HEK293 (cell line): ENCODE data around the gene MAU2.
A peak's percentile ranks its signal among the peaks of the same experiment; 100 is the strongest.

ENCODE experiments used
- CTCF ChIA-PET: fragments of 350-600 bp; formaldehyde crosslinking; extraction: SDS; loops from one replicate; lab custom pipeline; 2021; ENCODE audit warnings: antibody characterized with exemption; lab: Yijun Ruan, JAX
- POLR2A ChIA-PET: fragments of 300-600 bp; formaldehyde crosslinking; extraction: SDS; loops from one replicate; lab custom pipeline; 2020; ENCODE audit warnings: antibody characterized with exemption, inconsistent platforms; lab: Yijun Ruan, JAX
- H3K27ac ChIP-seq: fragments of 200-500 bp; sonication (Bioruptor generic); 2 replicates; pipeline ENCODE4 v1.5.1; 2014; ENCODE audit warnings: low read depth, low read length, control low read depth, inconsistent platforms; ENCODE audit errors: extremely low read depth
- H3K36me3 ChIP-seq, 2 experiments: fragments of 200-500 bp in 1 of 2; sonication (Bioruptor generic) in 1 of 2; 1 replicate in 1 of 2; 2 replicates in 1 of 2; pipeline ENCODE4 v1.5.1; 2014 to 2017; ENCODE audit warnings: inconsistent platforms in 2 of 2, low read length in 2 of 2; ENCODE audit not compliant: control insufficient read depth in 2 of 2, insufficient read depth in 1 of 2
- H3K4me1 ChIP-seq: fragments of 200-500 bp; sonication (Bioruptor generic); 2 replicates; pipeline ENCODE4 v1.5.1; 2014; ENCODE audit warnings: mild to moderate bottlenecking, low read length, inconsistent platforms; ENCODE audit not compliant: control insufficient read depth, insufficient read depth
- H3K4me3 ChIP-seq: 2 replicates; pipeline ENCODE4 v1.5.1; 2011; ENCODE audit warnings: low read depth, mild to moderate bottlenecking, control low read depth, low read length, moderate library complexity
- H3K9me3 ChIP-seq: fragments of 200-500 bp; sonication (Bioruptor generic); 2 replicates; pipeline ENCODE4 v1.5.1; 2014; ENCODE audit warnings: low read depth, low read length, inconsistent platforms; ENCODE audit not compliant: control insufficient read depth, insufficient read depth
- GLI4 ChIP-seq: fragments of 450-650 bp; formaldehyde crosslinking; IDR thresholded peaks from 2 replicates; pipeline ENCODE4 v1.5.1; 2016; ENCODE audit warnings: missing biosample characterization, missing genetic modification characterization
- KLF1 ChIP-seq: fragments of 450-650 bp; formaldehyde crosslinking; IDR thresholded peaks from 2 replicates; pipeline ENCODE4 v1.5.1; 2016; ENCODE audit warnings: missing biosample characterization, missing genetic modification characterization
- PRDM1 ChIP-seq: fragments of 450-650 bp; formaldehyde crosslinking; IDR thresholded peaks from 2 replicates; pipeline ENCODE4; 2016; ENCODE audit warnings: missing biosample characterization, missing genetic modification characterization
- SCRT1 ChIP-seq: fragments of 450-650 bp; formaldehyde crosslinking; IDR thresholded peaks from 2 replicates; pipeline ENCODE4 v1.5.1; 2016; ENCODE audit warnings: missing biosample characterization, missing genetic modification characterization, borderline replicate concordance
- ZNF10 ChIP-seq: fragments of 450-650 bp; formaldehyde crosslinking; IDR thresholded peaks from 2 replicates; pipeline ENCODE4 v1.5.1; 2017; ENCODE audit warnings: missing biosample characterization, missing genetic modification characterization
- ZNF121 ChIP-seq: fragments of 450-650 bp; formaldehyde crosslinking; IDR thresholded peaks from 2 replicates; pipeline ENCODE4 v1.5.1; 2016; ENCODE audit warnings: missing biosample characterization, missing genetic modification characterization
- ZNF138 ChIP-seq: fragments of 450-650 bp; formaldehyde crosslinking; IDR thresholded peaks from 2 replicates; pipeline ENCODE4 v1.5.1; 2016; ENCODE audit warnings: missing biosample characterization, missing genetic modification characterization, borderline replicate concordance
- ZNF155 ChIP-seq: fragments of 450-650 bp; formaldehyde crosslinking; IDR thresholded peaks from 2 replicates; pipeline ENCODE4 v1.5.1; 2016; ENCODE audit warnings: missing biosample characterization, missing genetic modification characterization
- ZNF174 ChIP-seq: fragments of 450-650 bp; formaldehyde crosslinking; IDR thresholded peaks from 2 replicates; pipeline ENCODE4 v1.5.0; 2017; ENCODE audit warnings: missing biosample characterization, mild to moderate bottlenecking, missing genetic modification characterization
- ZNF266 ChIP-seq: fragments of 450-650 bp; formaldehyde crosslinking; IDR thresholded peaks from 2 replicates; pipeline ENCODE4 v1.5.1; 2016; ENCODE audit warnings: missing biosample characterization, missing genetic modification characterization, low read depth
- ZNF335 ChIP-seq: fragments of 450-650 bp; formaldehyde crosslinking; conservative IDR thresholded peaks from 2 replicates; pipeline ENCODE4 v1.5.1; 2016; ENCODE audit warnings: missing biosample characterization, missing genetic modification characterization
- ZNF354C ChIP-seq: fragments of 450-650 bp; formaldehyde crosslinking; IDR thresholded peaks from 2 replicates; pipeline ENCODE4 v1.5.1; 2016; ENCODE audit warnings: missing biosample characterization, missing genetic modification characterization, low read depth, borderline replicate concordance
- ZNF366 ChIP-seq: fragments of 450-650 bp; formaldehyde crosslinking; conservative IDR thresholded peaks from 2 replicates; pipeline ENCODE4 v1.5.1; 2016; ENCODE audit warnings: missing biosample characterization, missing genetic modification characterization
- ZNF529 ChIP-seq: fragments of 450-650 bp; formaldehyde crosslinking; IDR thresholded peaks from 2 replicates; pipeline ENCODE4 v1.5.1; 2017; ENCODE audit warnings: missing genetic modification characterization, missing biosample characterization; ENCODE audit not compliant: insufficient replicate concordance
- ZNF548 ChIP-seq: fragments of 450-650 bp; formaldehyde crosslinking; IDR thresholded peaks from 2 replicates; pipeline ENCODE4 v1.5.1; 2016; ENCODE audit warnings: missing biosample characterization, missing genetic modification characterization
- ZNF560 ChIP-seq: fragments of 450-650 bp; formaldehyde crosslinking; IDR thresholded peaks from 2 replicates; pipeline ENCODE4 v1.5.1; 2017; ENCODE audit warnings: missing biosample characterization, missing genetic modification characterization, borderline replicate concordance
- ZNF610 ChIP-seq: fragments of 450-650 bp; formaldehyde crosslinking; IDR thresholded peaks from 2 replicates; pipeline ENCODE4 v1.5.1; 2016; ENCODE audit warnings: missing biosample characterization, missing genetic modification characterization, borderline replicate concordance
- ZNF660 ChIP-seq: fragments of 450-650 bp; IDR thresholded peaks from 2 replicates; pipeline ENCODE4 v1.5.1; 2018; ENCODE audit warnings: missing biosample characterization, mild to moderate bottlenecking, missing genetic modification characterization
- ZNF768 ChIP-seq: fragments of 450-650 bp; formaldehyde crosslinking; IDR thresholded peaks from 2 replicates; pipeline ENCODE4 v1.5.1; 2018; ENCODE audit warnings: missing biosample characterization, mild to moderate bottlenecking, missing genetic modification characterization
- ZNF776 ChIP-seq: fragments of 450-650 bp; formaldehyde crosslinking; IDR thresholded peaks from 2 replicates; pipeline ENCODE4 v1.5.0; 2017; ENCODE audit warnings: missing biosample characterization, missing genetic modification characterization, borderline replicate concordance
- ZNF837 ChIP-seq: fragments of 450-650 bp; formaldehyde crosslinking; IDR thresholded peaks from 2 replicates; pipeline ENCODE4 v1.5.1; 2016; ENCODE audit warnings: missing biosample characterization, missing genetic modification characterization
- TF ChIP-seq, protein P1 (sequence below): fragments of 450-650 bp; formaldehyde crosslinking; IDR thresholded peaks from 2 replicates; pipeline ENCODE4 v1.5.1; 2016; ENCODE audit warnings: missing biosample characterization, missing genetic modification characterization, low read depth
- TF ChIP-seq, protein P2 (sequence below): fragments of 450-650 bp; formaldehyde crosslinking; IDR thresholded peaks from 2 replicates; pipeline ENCODE4 v1.5.1; 2016; ENCODE audit warnings: missing biosample characterization, missing genetic modification characterization

The MAU2 gene

DNA sequence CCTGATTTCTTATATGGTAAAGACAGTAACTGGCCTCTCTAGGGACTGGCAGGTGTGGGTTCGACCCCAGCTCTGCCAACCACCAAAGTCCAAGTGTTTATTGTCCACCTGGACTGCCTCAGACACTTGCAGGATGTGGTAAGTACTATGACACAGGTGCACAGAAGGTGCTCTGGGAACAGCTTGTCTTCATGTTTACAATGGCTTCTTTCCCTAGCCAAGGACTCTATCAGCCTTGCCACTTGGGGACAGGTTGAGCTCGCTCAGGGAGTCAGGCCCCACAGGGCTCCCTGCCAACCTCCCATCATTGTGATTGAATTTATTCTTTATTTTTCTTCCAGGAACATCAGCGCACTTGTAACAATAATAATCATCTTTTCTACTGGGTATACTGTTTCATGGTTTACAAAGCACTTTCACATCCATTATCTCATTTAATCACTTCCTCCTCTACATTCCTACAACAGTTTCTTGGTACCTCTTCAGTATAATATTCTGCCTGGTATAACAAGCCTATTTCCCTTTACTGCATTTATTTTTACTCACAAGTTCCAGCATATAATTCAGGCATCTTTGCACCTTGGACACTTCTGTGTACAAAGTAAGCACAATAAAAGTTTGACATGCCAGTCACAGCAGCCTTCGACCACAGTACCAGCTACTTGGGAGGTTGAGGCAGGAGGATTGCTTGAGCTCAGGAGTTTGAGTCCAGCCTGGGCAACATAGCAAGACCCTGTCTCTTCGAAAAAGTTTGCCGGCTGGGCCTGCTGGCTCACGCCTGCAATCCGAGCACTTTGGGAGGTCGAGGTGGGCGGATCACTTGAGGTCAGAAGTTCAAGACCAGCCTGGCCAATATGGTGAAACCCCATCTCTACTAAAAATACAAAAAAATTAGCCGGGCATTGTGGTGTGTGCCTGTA is 60.6 kb downstream of the MAU2 start (continued):
- TF ChIP-seq ZNF560 (tag by site-specific recombination) (no peak), GLI4 (tag by site-specific recombination) (no peak), ZNF174 (tag by site-specific recombination) (no peak), ZNF121 (peak; percentile 85), ZNF335 (tag by site-specific recombination) (0 out of 2 replicates have a peak, but pooled peaks have one; percentile 13)

DNA sequence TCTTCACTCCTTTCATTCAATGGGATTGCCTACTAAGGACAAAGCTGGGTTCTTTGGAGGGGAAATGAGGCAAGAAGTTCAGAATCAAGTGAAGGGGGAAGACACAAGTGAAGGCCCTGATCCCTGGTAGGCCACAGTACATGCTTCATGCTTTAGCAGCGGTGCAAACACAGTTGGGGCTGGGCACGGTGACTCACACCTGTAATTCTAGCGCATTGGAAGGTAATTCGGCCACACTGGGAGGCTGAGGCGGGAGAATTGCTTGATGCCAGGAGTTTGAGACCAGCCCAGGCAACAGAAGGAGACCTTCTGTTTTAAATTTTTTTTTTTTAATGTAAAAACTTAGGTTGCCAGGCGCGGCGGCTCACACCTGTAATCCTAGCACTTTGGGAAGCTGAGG is 61.5 kb downstream of the MAU2 start:
- TF ChIP-seq ZNF138 (tag by site-specific recombination) (no peak), ZNF837 (tag by site-specific recombination) (no peak), ZNF10 (no peak), ZNF768 (tag by site-specific recombination) (no peak), ZNF660 (no peak), ZNF121 (no peak), ZNF610 (tag by site-specific recombination) (no peak), ZNF174 (tag by site-specific recombination) (no peak), PRDM1 (no peak), SCRT1 (tag by site-specific recombination) (no peak), KLF1 (tag by site-specific recombination) (no peak), ZNF155 (tag by site-specific recombination) (no peak), ZNF776 (tag by site-specific recombination) (no peak), ZNF266 (tag by site-specific recombination) (no peak), ZNF354C (no peak), ZNF529 (tag by site-specific recombination) (no peak), ZNF548 (tag by site-specific recombination) (no peak), ZNF366 (tag by site-specific recombination) (no peak)
- TF ChIP-seq, protein P1, sequence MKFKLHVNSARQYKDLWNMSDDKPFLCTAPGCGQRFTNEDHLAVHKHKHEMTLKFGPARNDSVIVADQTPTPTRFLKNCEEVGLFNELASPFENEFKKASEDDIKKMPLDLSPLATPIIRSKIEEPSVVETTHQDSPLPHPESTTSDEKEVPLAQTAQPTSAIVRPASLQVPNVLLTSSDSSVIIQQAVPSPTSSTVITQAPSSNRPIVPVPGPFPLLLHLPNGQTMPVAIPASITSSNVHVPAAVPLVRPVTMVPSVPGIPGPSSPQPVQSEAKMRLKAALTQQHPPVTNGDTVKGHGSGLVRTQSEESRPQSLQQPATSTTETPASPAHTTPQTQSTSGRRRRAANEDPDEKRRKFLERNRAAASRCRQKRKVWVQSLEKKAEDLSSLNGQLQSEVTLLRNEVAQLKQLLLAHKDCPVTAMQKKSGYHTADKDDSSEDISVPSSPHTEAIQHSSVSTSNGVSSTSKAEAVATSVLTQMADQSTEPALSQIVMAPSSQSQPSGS (tag by site-specific recombination) = no peak
- H3K36me3 ChIP-seq = no peaks in the 10 kb centered on the region
- CTCF ChIA-PET = interaction anchor here (1.2 to 1.4 kb wide), 2 partner anchors 19 to 109 kb away, joined by 4 to 5 read pairs; no protein-coding TSS in a partner anchor
- H3K4me3 ChIP-seq = no peak overlapping the region
- H3K4me1 ChIP-seq = peaks cover 9% of the 10 kb centered on the region
- H3K27ac ChIP-seq = no peak overlapping the region
- POLR2A ChIA-PET = no interaction called here
- no peaks in the 10 kb centered on the region for H3K9me3 ChIP-seq

DNA sequence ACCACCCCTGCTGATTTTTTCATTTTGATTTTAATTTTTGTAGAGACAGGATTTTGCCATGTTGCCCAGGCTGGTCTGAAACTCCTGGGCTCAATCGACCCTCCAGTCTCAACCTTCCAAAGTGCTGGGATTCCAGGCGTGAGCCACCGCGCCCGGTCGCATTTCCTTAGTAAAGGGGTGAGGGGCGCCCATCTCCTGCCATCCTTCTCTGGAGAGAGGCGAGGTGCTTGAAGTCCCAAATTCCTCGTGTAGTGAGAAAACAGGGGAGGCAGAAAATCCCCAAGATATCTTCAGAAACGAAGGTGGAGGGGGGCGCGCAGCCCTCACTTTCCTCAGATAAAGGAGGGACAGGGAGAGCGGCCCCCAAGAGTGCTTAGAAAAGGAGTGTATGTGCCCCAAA is 63.9 kb downstream of the MAU2 start:
- POLR2A ChIA-PET = interaction anchor here (1.6 kb wide), 1 partner anchor 78 kb away, joined by 9 read pairs; no protein-coding TSS in a partner anchor
- Histone ChIP-seq H3K4me1 (peaks cover 5% of the 10 kb centered on the region), H3K27ac (peak overlapping the region; percentile 62), H3K4me3 (no peak overlapping the region), H3K36me3 (no peaks in the 10 kb centered on the region)
- TF ChIP-seq, protein P2, sequence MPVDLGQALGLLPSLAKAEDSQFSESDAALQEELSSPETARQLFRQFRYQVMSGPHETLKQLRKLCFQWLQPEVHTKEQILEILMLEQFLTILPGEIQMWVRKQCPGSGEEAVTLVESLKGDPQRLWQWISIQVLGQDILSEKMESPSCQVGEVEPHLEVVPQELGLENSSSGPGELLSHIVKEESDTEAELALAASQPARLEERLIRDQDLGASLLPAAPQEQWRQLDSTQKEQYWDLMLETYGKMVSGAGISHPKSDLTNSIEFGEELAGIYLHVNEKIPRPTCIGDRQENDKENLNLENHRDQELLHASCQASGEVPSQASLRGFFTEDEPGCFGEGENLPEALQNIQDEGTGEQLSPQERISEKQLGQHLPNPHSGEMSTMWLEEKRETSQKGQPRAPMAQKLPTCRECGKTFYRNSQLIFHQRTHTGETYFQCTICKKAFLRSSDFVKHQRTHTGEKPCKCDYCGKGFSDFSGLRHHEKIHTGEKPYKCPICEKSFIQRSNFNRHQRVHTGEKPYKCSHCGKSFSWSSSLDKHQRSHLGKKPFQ (tag by site-specific recombination) = no peak
- TF ChIP-seq, all 188 proteins: peak for 0
- CTCF ChIA-PET = interaction anchor here (1.3 kb wide), 1 partner anchor 78 kb away, joined by 3 read pairs; no protein-coding TSS in a partner anchor
- H3K9me3 ChIP-seq = no peaks in the 10 kb centered on the region
